ENCODE results near the gene ZNF133. TPM values are rescaled to one million over a fixed set of nuclear protein-coding genes. Genes with fewer than 3 reads are reported as not detected.

ZNF133 gene
- total and polyA plus RNA-seq, 2 of the 13 experiments (the other 11 are each of a cell fraction or from before 2014, with no cell fraction given): 23.5 to 26.7 TPM

DNA sequence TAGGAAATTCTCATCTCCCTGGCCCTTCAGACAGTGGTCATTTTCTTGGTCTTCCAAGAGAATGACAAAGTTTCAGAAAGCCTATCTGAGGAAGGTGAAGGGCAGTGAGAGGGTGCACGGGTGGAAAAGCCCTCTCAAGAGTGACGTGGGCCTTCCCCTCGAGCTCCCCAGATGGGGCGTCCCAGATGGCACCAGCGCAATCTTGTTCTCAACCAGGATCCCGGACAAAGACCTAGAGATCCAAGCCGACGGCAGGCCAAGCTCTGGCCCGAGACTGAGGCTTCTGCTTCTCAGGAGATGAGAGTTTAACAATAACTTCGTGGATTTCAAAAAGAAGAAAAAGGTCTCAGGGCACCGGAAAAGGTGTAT is 797 bp upstream of the ZNF133 start (continued):
- TF ChIP-seq, protein P1, sequence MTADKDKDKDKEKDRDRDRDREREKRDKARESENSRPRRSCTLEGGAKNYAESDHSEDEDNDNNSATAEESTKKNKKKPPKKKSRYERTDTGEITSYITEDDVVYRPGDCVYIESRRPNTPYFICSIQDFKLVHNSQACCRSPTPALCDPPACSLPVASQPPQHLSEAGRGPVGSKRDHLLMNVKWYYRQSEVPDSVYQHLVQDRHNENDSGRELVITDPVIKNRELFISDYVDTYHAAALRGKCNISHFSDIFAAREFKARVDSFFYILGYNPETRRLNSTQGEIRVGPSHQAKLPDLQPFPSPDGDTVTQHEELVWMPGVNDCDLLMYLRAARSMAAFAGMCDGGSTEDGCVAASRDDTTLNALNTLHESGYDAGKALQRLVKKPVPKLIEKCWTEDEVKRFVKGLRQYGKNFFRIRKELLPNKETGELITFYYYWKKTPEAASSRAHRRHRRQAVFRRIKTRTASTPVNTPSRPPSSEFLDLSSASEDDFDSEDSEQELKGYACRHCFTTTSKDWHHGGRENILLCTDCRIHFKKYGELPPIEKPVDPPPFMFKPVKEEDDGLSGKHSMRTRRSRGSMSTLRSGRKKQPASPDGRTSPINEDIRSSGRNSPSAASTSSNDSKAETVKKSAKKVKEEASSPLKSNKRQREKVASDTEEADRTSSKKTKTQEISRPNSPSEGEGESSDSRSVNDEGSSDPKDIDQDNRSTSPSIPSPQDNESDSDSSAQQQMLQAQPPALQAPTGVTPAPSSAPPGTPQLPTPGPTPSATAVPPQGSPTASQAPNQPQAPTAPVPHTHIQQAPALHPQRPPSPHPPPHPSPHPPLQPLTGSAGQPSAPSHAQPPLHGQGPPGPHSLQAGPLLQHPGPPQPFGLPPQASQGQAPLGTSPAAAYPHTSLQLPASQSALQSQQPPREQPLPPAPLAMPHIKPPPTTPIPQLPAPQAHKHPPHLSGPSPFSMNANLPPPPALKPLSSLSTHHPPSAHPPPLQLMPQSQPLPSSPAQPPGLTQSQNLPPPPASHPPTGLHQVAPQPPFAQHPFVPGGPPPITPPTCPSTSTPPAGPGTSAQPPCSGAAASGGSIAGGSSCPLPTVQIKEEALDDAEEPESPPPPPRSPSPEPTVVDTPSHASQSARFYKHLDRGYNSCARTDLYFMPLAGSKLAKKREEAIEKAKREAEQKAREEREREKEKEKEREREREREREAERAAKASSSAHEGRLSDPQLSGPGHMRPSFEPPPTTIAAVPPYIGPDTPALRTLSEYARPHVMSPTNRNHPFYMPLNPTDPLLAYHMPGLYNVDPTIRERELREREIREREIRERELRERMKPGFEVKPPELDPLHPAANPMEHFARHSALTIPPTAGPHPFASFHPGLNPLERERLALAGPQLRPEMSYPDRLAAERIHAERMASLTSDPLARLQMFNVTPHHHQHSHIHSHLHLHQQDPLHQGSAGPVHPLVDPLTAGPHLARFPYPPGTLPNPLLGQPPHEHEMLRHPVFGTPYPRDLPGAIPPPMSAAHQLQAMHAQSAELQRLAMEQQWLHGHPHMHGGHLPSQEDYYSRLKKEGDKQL (CRISPR knock-in tag; IDR thresholded peaks at IDR 0.05; ENCODE audit: low read depth): no peak
- no peak; the same call in 1 of the 2 replicates for TF ChIP-seq CHCHD3 (CRISPR knock-in tag; IDR thresholded peaks at IDR 0.05)
- TF ChIP-seq, protein P2, sequence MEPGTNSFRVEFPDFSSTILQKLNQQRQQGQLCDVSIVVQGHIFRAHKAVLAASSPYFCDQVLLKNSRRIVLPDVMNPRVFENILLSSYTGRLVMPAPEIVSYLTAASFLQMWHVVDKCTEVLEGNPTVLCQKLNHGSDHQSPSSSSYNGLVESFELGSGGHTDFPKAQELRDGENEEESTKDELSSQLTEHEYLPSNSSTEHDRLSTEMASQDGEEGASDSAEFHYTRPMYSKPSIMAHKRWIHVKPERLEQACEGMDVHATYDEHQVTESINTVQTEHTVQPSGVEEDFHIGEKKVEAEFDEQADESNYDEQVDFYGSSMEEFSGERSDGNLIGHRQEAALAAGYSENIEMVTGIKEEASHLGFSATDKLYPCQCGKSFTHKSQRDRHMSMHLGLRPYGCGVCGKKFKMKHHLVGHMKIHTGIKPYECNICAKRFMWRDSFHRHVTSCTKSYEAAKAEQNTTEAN (CRISPR knock-in tag; conservative IDR thresholded peaks at IDR 0.05): 0 out of 2 replicates have a peak, but pooled peaks have one; percentile 4
- TF ChIP-seq, protein P3, sequence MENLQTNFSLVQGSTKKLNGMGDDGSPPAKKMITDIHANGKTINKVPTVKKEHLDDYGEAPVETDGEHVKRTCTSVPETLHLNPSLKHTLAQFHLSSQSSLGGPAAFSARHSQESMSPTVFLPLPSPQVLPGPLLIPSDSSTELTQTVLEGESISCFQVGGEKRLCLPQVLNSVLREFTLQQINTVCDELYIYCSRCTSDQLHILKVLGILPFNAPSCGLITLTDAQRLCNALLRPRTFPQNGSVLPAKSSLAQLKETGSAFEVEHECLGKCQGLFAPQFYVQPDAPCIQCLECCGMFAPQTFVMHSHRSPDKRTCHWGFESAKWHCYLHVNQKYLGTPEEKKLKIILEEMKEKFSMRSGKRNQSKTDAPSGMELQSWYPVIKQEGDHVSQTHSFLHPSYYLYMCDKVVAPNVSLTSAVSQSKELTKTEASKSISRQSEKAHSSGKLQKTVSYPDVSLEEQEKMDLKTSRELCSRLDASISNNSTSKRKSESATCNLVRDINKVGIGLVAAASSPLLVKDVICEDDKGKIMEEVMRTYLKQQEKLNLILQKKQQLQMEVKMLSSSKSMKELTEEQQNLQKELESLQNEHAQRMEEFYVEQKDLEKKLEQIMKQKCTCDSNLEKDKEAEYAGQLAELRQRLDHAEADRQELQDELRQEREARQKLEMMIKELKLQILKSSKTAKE (CRISPR knock-in tag; IDR thresholded peaks at IDR 0.05; ENCODE audit: borderline replicate concordance): no peak
- 0 out of 2 replicates have a peak, but pooled peaks have one; percentile 28 for TF ChIP-seq BORCS8-MEF2B (CRISPR knock-in tag; IDR thresholded peaks at IDR 0.05)
- TF ChIP-seq JUND (CRISPR knock-in tag; IDR thresholded peaks at IDR 0.05): no peak
- peak; percentile 75; the same call in 1 of the 2 replicates for TF ChIP-seq ZFP82 (CRISPR knock-in tag; IDR thresholded peaks at IDR 0.05; ENCODE audit: borderline replicate concordance)
- 0 out of 2 replicates have a peak, but pooled peaks have one; percentile 80 for TF ChIP-seq ZNF605 (CRISPR knock-in tag; IDR thresholded peaks at IDR 0.05)
- no peak for TF ChIP-seq ZNF703 (CRISPR knock-in tag; IDR thresholded peaks at IDR 0.05; ENCODE audit: borderline replicate concordance)
- TF ChIP-seq KDM1A (CRISPR knock-in tag; IDR thresholded peaks at IDR 0.05): 0 out of 2 replicates have a peak, but pooled peaks have one; percentile 14
- TF ChIP-seq, protein P4, sequence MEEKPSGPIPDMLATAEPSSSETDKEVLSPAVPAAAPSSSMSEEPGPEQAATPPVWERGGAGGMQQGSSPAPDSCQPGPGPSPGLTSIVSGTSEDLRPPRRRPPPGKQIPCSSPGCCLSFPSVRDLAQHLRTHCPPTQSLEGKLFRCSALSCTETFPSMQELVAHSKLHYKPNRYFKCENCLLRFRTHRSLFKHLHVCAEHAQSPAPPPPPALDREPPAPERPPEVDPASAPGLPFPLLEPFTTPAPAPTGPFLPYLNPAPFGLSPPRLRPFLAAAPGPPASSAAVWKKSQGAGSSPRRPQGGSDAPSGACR (CRISPR knock-in tag; IDR thresholded peaks at IDR 0.05): no peak
- TF ChIP-seq EP300 (IDR thresholded peaks at IDR 0.05; ENCODE audit: low read depth in 2 of 2, low read length in 2 of 2): no peak
- TF ChIP-seq EP300 (CRISPR knock-in tag; IDR thresholded peaks at IDR 0.05; ENCODE audit: borderline replicate concordance): 0 out of 2 replicates have a peak, but pooled peaks have one; percentile 7
- TF ChIP-seq RXRB (CRISPR knock-in tag; IDR thresholded peaks at IDR 0.05; ENCODE audit: borderline replicate concordance): no peak
- peak; percentile 98; the same call in 1 of the 2 replicates for TF ChIP-seq ZC3H4 (CRISPR knock-in tag; IDR thresholded peaks at IDR 0.05; ENCODE audit: borderline replicate concordance)
- TF ChIP-seq, protein P5, sequence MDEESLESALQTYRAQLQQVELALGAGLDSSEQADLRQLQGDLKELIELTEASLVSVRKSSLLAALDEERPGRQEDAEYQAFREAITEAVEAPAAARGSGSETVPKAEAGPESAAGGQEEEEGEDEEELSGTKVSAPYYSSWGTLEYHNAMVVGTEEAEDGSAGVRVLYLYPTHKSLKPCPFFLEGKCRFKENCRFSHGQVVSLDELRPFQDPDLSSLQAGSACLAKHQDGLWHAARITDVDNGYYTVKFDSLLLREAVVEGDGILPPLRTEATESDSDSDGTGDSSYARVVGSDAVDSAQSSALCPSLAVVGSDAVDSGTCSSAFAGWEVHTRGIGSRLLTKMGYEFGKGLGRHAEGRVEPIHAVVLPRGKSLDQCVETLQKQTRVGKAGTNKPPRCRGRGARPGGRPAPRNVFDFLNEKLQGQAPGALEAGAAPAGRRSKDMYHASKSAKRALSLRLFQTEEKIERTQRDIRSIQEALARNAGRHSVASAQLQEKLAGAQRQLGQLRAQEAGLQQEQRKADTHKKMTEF (CRISPR knock-in tag; IDR thresholded peaks at IDR 0.05): no peak
- TF ChIP-seq ATRX (CRISPR knock-in tag; IDR thresholded peaks at IDR 0.05; ENCODE audit: borderline replicate concordance): 0 out of 2 replicates have a peak, but pooled peaks have one; percentile 17
- peak; percentile 61; the same call in 1 of the 2 replicates for TF ChIP-seq ZNF850 (CRISPR knock-in tag; conservative IDR thresholded peaks at IDR 0.05)
- TF ChIP-seq ATF7-NPFF (CRISPR knock-in tag; IDR thresholded peaks at IDR 0.05; ENCODE audit: low read depth): 0 out of 2 replicates have a peak, but pooled peaks have one; percentile 31
